GM12873 (cell line): Measurements from ENCODE around the gene RBBP8NL.

Experiments used
- TF ChIP-seq, protein P1 (sequence below): IDR thresholded peaks from 2 replicates; pipeline ENCODE4 v1.5.1; 2012; ENCODE audit warnings: low read depth, mild to moderate bottlenecking, moderate library complexity, low read length, control low read depth; ENCODE audit not compliant: insufficient read depth; ENCODE audit errors: missing control alignments

RBBP8NL gene

DNA sequence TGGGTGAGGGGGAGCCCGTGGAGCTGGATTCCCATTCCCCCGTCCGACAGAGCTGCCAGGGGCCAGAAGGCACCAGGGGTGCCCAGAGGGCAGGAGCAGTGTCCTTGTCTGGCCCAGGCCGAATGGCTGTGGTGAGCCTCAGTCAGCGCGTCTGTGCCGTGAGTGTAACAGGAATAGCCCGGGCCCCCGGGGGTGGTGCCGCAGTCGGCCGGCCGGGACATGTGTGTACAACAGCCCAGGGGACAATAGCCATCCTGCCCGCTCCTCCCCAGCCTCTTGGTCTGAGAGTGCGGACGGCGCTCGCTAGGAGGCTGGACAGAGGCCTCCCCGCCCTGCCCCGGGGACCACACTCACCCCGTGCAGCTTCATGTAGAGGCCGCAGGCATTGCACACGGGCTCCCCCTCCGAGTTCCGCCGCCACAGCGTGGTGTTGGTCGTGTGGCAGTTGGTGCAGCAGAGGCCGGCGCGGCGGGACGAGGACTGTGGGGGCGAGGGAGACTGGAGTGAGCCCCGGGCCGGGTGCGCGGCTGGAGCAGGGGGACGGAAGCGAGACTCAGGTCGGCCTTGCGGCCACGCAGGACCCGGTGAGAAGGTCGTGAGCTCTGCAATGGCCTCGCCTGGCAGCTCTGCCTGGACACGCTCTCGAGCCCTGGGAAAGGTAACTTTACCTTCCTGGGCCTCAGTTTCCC lies 38.9 kb upstream of the RBBP8NL start:
- TF ChIP-seq, protein P1, sequence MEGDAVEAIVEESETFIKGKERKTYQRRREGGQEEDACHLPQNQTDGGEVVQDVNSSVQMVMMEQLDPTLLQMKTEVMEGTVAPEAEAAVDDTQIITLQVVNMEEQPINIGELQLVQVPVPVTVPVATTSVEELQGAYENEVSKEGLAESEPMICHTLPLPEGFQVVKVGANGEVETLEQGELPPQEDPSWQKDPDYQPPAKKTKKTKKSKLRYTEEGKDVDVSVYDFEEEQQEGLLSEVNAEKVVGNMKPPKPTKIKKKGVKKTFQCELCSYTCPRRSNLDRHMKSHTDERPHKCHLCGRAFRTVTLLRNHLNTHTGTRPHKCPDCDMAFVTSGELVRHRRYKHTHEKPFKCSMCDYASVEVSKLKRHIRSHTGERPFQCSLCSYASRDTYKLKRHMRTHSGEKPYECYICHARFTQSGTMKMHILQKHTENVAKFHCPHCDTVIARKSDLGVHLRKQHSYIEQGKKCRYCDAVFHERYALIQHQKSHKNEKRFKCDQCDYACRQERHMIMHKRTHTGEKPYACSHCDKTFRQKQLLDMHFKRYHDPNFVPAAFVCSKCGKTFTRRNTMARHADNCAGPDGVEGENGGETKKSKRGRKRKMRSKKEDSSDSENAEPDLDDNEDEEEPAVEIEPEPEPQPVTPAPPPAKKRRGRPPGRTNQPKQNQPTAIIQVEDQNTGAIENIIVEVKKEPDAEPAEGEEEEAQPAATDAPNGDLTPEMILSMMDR = no peak

DNA sequence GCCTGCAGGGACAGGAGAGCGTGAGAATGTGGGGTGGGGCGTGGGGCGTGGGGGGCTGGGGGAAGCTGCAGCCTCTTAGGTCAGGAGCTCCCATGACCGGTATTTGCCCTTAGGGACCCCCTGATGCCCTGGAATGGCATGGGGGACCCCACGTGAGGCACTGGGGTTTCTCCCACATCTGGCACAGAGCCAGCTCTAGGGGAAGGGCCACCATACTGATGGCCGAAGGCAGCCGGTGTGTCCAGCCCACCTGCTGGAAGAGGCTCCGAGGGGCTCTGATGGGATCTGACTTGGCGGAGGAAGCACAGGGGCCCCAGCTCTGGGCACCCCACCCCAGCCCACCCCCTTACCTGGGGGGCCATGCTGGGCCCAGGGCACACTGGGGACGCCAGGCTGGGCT lies 37.7 kb upstream of the RBBP8NL start:
- TF ChIP-seq, protein P1 = no peak

DNA sequence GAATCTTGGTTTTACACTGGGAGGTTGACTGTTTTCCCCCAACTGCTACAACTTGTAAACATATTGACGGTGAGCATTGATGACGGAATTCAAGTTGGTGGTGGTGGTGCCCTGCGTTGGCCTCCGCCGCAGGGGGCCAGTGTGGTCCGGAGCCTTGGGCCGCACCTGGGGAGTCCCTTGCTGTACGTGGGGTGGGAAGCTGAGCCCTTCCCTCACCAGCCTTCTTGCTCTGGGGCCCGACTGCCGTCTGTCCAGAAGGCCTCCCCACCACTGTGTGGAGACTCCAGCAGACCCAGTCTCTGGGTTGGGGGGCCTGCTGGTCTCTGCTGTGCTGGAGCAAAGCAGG lies 37.1 kb upstream of the RBBP8NL start:
- TF ChIP-seq, protein P1 = no peak

DNA sequence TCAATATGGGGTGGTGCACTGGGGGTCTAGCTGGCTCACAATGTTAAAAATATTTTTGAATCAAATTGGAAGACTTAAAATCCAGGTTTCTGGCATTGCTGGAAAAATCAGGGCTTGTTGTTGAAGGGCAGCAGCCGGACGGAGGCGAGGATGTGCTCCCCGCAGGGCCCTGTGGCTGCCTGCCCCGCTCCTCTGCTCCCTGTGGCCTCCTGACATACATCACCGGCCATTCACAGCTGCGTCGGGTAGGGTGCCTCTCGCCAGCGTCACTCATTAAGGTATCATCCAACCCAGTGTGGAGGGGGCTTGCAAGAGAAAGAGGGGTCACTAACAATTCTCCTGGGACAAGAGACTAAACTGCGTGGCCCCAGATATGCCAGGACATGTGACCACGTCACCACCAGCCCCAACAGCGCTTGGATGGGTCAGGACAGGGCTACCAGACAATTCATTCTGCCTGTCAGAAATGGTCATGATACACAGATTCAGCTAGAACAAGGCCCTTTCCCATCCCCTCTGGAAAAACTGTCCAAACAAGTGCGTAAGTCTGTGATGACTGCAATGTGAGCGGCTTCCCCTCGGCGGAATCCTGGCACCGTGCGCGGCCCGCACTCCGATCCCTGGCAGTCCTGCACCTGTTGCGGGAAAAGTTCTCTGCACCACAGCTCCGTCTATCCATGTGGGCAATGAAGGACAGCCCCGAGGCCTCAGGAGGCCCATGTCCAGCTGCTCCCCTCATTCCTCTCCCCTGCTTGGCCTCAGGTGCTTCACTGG lies 36.5 kb upstream of the RBBP8NL start:
- TF ChIP-seq, protein P1 = no peak

DNA sequence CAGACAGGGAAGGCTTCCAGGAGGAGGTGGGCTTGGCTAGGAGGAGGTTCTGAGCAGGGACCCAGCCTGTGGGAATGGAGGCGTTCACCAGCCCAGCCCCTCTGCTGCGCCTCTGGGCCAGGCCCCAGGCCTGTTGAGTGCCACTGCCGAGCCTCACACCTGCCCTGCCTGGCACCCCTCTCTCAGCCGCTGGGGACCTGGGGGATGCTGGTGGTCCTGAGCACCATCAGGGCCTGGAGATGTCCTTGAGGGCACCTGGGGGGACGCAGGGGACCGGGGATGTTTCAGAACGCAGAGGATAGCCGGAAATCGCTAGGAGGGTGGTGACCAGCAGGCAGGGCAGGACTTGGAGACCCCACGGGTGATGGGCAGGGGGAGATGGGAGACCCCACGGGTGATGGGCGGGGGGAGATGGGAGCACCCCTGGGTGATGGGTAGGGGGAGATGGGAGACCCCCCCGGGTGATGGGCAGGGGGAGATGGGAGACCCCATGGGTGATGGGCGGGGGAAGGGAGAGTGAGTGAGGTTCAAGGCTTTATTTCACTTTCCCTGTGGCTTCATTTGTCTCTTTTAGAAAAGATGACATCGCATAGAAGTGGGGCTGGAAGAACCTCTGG lies 35.7 kb upstream of the RBBP8NL start:
- TF ChIP-seq, protein P1 = no peak

DNA sequence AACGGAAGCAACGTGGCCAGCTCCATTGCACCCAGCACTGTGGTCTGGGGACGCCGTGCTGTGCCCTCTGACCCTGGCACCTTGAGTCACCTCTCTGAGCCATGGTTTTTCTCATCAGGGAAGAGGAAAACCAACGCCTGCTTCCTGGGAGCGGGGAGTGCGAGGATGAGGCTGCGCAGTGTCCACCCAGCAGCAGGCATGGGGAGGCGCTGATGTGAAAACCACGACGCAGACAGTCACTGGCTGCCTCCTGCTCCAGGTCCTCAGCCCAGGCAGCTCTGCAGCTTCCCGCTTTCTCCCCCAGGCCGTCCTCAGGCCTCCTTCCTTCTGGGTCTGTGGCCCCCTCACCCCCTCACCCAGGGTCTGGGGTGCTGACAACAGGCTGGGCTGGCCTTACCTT lies 34.5 kb upstream of the RBBP8NL start:
- TF ChIP-seq, protein P1 = no peak

DNA sequence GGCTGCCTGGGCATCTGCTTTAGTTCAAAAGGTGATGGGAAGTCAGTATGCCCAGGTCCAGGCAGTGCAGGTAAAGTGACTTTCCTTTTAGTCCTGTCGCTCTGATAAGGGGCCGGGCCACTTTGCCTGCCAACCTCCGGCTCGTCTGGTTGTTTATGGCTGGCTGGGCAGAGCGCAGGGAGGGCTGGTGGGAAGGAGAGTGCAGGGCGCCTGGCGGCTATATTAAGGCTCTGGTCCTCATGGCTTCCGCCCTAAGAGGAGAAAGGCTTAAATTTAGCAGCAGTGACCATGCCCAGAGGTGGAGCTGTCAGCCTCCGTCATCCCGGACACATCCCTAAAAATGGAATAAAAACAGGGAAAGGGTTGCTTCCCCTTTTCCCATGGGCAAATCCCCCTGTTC lies 33.8 kb upstream of the RBBP8NL start:
- TF ChIP-seq, protein P1 = no peak
